ENCODE data around the gene PHACTR3.

PHACTR3 gene

GRCh38 chr20:59680148-59680650, 75.9 kb downstream of the PHACTR3 start:
- DNase-seq (ENCODE audit: low read depth) = no peak
- no peak overlapping the region for H3K4me3 ChIP-seq (ENCODE audit: low read depth, low read length)

GRCh38 chr20:59680852-59681251, 76.5 kb downstream of the PHACTR3 start:
- no peak overlapping the region for H3K4me3 ChIP-seq (ENCODE audit: low read depth, low read length)
- DNase-seq (ENCODE audit: low read depth) = no peak

- no peak overlapping the region for H3K4me3 ChIP-seq (ENCODE audit: low read depth, low read length)
- no peak for DNase-seq (ENCODE audit: low read depth)
Measured at GRCh38 chr20:59682603-59683002, 78.3 kb downstream of the PHACTR3 start.

GRCh38 chr20:59683181-59683580, 78.8 kb downstream of the PHACTR3 start:
- DNase-seq (ENCODE audit: low read depth) = no peak
- H3K4me3 ChIP-seq (ENCODE audit: low read depth, low read length) = no peak overlapping the region

GRCh38 chr20:59684685-59685242, 80.4 kb downstream of the PHACTR3 start:
- no peak for DNase-seq (ENCODE audit: low read depth)
- H3K4me3 ChIP-seq (ENCODE audit: low read depth, low read length) = no peak overlapping the region

GRCh38 chr20:59686404-59687346, 82.3 kb downstream of the PHACTR3 start:
- no peak overlapping the region for H3K4me3 ChIP-seq (ENCODE audit: low read depth, low read length)
- no peak for DNase-seq (ENCODE audit: low read depth)

- DNase-seq (ENCODE audit: low read depth) = no peak
- H3K4me3 ChIP-seq (ENCODE audit: low read depth, low read length) = no peak overlapping the region
Measured at GRCh38 chr20:59688356-59688755, 84.0 kb downstream of the PHACTR3 start.

- no peak for DNase-seq (ENCODE audit: low read depth)
- no peak overlapping the region for H3K4me3 ChIP-seq (ENCODE audit: low read depth, low read length)
Measured at GRCh38 chr20:59688999-59689398, 84.7 kb downstream of the PHACTR3 start.

GRCh38 chr20:59690101-59690500, 85.8 kb downstream of the PHACTR3 start:
- no peak overlapping the region for H3K4me3 ChIP-seq (ENCODE audit: low read depth, low read length)
- DNase-seq (ENCODE audit: low read depth) = no peak

- H3K4me3 ChIP-seq (ENCODE audit: low read depth, low read length) = no peak overlapping the region
- no peak for DNase-seq (ENCODE audit: low read depth)
Measured at GRCh38 chr20:59690976-59691375, 86.6 kb downstream of the PHACTR3 start.

GRCh38 chr20:59692139-59692538, 87.8 kb downstream of the PHACTR3 start:
- no peak for DNase-seq (ENCODE audit: low read depth)
- no peak overlapping the region for H3K4me3 ChIP-seq (ENCODE audit: low read depth, low read length)

- H3K4me3 ChIP-seq (ENCODE audit: low read depth, low read length) = no peak overlapping the region
- no peak for DNase-seq (ENCODE audit: low read depth)
Measured at GRCh38 chr20:59693587-59693986, 89.2 kb downstream of the PHACTR3 start.

- DNase-seq (ENCODE audit: low read depth) = no peak
- H3K4me3 ChIP-seq (ENCODE audit: low read depth, low read length) = no peak overlapping the region
Measured at GRCh38 chr20:59696476-59696875, 92.1 kb downstream of the PHACTR3 start.

GRCh38 chr20:59697068-59697467, 92.7 kb downstream of the PHACTR3 start:
- DNase-seq (ENCODE audit: low read depth) = no peak
- no peak overlapping the region for H3K4me3 ChIP-seq (ENCODE audit: low read depth, low read length)

- no peak for DNase-seq (ENCODE audit: low read depth)
- H3K4me3 ChIP-seq (ENCODE audit: low read depth, low read length) = no peak overlapping the region
Measured at GRCh38 chr20:59698598-59698997, 94.3 kb downstream of the PHACTR3 start.

GRCh38 chr20:59701236-59701635, 96.9 kb downstream of the PHACTR3 start:
- DNase-seq (ENCODE audit: low read depth) = no peak
- no peak overlapping the region for H3K4me3 ChIP-seq (ENCODE audit: low read depth, low read length)

GRCh38 chr20:59703046-59703445, 98.7 kb downstream of the PHACTR3 start:
- DNase-seq (ENCODE audit: low read depth) = no peak
- no peak overlapping the region for H3K4me3 ChIP-seq (ENCODE audit: low read depth, low read length)

GRCh38 chr20:59705651-59706399, 101.5 kb downstream of the PHACTR3 start:
- no peak overlapping the region for H3K4me3 ChIP-seq (ENCODE audit: low read depth, low read length)
- no peak for DNase-seq (ENCODE audit: low read depth)

- DNase-seq (ENCODE audit: low read depth) = no peak
- H3K4me3 ChIP-seq (ENCODE audit: low read depth, low read length) = no peak overlapping the region
Measured at GRCh38 chr20:59706400-59706693, 102.0 kb downstream of the PHACTR3 start.

GRCh38 chr20:59708326-59708725, 104.0 kb downstream of the PHACTR3 start:
- DNase-seq (ENCODE audit: low read depth) = no peak
- no peak overlapping the region for H3K4me3 ChIP-seq (ENCODE audit: low read depth, low read length)
